Retina (tissue), 1 donor: ENCODE measurements around the gene IL20RB.

Source experiments
- DNase-seq: peaks from one replicate; pipeline ENCODE4 v3.0.0-alpha.2; 2016

Gene IL20RB

GRCh38 chr3:137041686-137042085 is 83.9 kb downstream of the IL20RB start:
- DNase-seq: peak; percentile 35

GRCh38 chr3:137046747-137047146 is 89.0 kb downstream of the IL20RB start:
- DNase-seq: no peak

GRCh38 chr3:137047240-137047639 is 89.5 kb downstream of the IL20RB start:
- DNase-seq: no peak

GRCh38 chr3:137050281-137050680 is 92.5 kb downstream of the IL20RB start:
- DNase-seq: no peak

- DNase-seq: no peak
Observed at GRCh38 chr3:137052298-137052697, 94.5 kb downstream of the IL20RB start.
